CD14-positive monocyte (primary cell): ENCODE measurements around the gene OPN1SW. TPM values are rescaled to one million over a fixed set of nuclear protein-coding genes. Genes with fewer than 3 reads are reported as not detected.

Experiments
- DNase-seq, 3 donors: peaks; one replicate each; pipeline ENCODE4 v3.0.0-alpha.2; 2011 to 2022
- H2AFZ ChIP-seq: 2 replicates; pipeline ENCODE4 v1.6.0; 2012; ENCODE audit warnings: mild to moderate bottlenecking, low read depth, low read length, inconsistent platforms; ENCODE audit not compliant: insufficient read depth, poor library complexity, severe bottlenecking
- H3K27ac ChIP-seq, 2 donors: 1 replicate in 1 of 2; 2 replicates in 1 of 2; pipeline ENCODE4 v1.5.1; 2012 to 2013; ENCODE audit warnings: low read length in 2 of 2, control low read depth in 1 of 2, inconsistent platforms in 1 of 2, low read depth in 1 of 2, mild to moderate bottlenecking in 1 of 2
- H3K27me3 ChIP-seq, 2 donors: one replicate each; pipeline versions ENCODE4 v1.6.0 to v1.6.1; 2011 to 2013; ENCODE audit warnings: low read length in 2 of 2; ENCODE audit not compliant: control insufficient read depth in 2 of 2, insufficient read depth in 2 of 2
- H3K36me3 ChIP-seq, 2 donors: replicated peaks in 1 of 2; 1 replicate in 1 of 2; 2 replicates in 1 of 2; pipeline versions ENCODE4 v1.5.1 to v1.6.1; 2012 to 2013; ENCODE audit warnings: low read length in 2 of 2, control low read depth in 1 of 2, inconsistent platforms in 1 of 2, mild to moderate bottlenecking in 1 of 2; ENCODE audit not compliant: insufficient read depth in 2 of 2, control insufficient read depth in 1 of 2
- H3K4me1 ChIP-seq, 2 donors: 1 replicate in 1 of 2; 2 replicates in 1 of 2; pipeline versions ENCODE4 v1.5.1 to v1.6.1; 2012 to 2013; ENCODE audit warnings: low read length in 2 of 2, control low read depth in 1 of 2, inconsistent platforms in 1 of 2, mild to moderate bottlenecking in 1 of 2, moderate library complexity in 1 of 2; ENCODE audit not compliant: insufficient read depth in 2 of 2, control insufficient read depth in 1 of 2
- H3K4me2 ChIP-seq: replicated peaks from 2 replicates; pipeline ENCODE3; 2012; ENCODE audit warnings: low read length, moderate library complexity, mild to moderate bottlenecking; ENCODE audit not compliant: poor library complexity, severe bottlenecking; ENCODE audit errors: extremely low read depth
- H3K4me3 ChIP-seq, 3 experiments: fragments of 200-600 bp in 1 of 3; sonication (generic) in 1 of 3; replicated peaks in 1 of 3; 1 replicate in 2 of 3; 2 replicates in 1 of 3; pipeline ENCODE4 v1.5.1; 2011 to 2013; ENCODE audit warnings: low read length in 3 of 3, mild to moderate bottlenecking in 3 of 3, control low read depth in 2 of 3, low read depth in 2 of 3, inconsistent platforms in 1 of 3, moderate library complexity in 1 of 3
- H3K79me2 ChIP-seq: 2 replicates; pipeline ENCODE4 v1.6.0; 2012; ENCODE audit warnings: mild to moderate bottlenecking, control low read depth, inconsistent platforms, low read length, moderate library complexity; ENCODE audit not compliant: insufficient read depth
- H3K9ac ChIP-seq: 2 replicates; pipeline ENCODE4 v1.6.0; 2017; ENCODE audit warnings: low read length, mild to moderate bottlenecking; ENCODE audit not compliant: insufficient read depth, poor library complexity, severe bottlenecking
- H3K9me3 ChIP-seq, 2 donors: replicated peaks in 1 of 2; 1 replicate in 1 of 2; 2 replicates in 1 of 2; pipeline versions ENCODE4 v1.5.1 to v1.6.1; 2012 to 2013; ENCODE audit warnings: low read length in 2 of 2, control low read depth in 1 of 2; ENCODE audit not compliant: control insufficient read depth in 1 of 2, insufficient read depth in 1 of 2
- H4K20me1 ChIP-seq: 2 replicates; pipeline ENCODE4 v1.6.0; 2012; ENCODE audit warnings: mild to moderate bottlenecking, low read length, control low read depth, moderate library complexity; ENCODE audit not compliant: insufficient read depth
- H3K27ac Mint-ChIP-seq, 7 donors: one replicate each; pipeline ENCODE4 v1.8.0; 2020; ENCODE audit warnings: mild to moderate bottlenecking in 7 of 7, mixed read lengths in 7 of 7, moderate library complexity in 6 of 7, inconsistent platforms in 2 of 7
- H3K27me3 Mint-ChIP-seq, 3 donors: one replicate each; pipeline ENCODE4 v1.8.0; 2021 to 2022; ENCODE audit warnings: low read depth in 3 of 3, mild to moderate bottlenecking in 3 of 3, mixed read lengths in 3 of 3, moderate library complexity in 3 of 3, inconsistent platforms in 1 of 3
- H3K36me3 Mint-ChIP-seq, 2 donors: one replicate each; pipeline ENCODE4 v1.8.0; 2020; ENCODE audit warnings: mixed read lengths in 2 of 2, inconsistent platforms in 1 of 2, mild to moderate bottlenecking in 1 of 2
- H3K4me1 Mint-ChIP-seq: one replicate; pipeline ENCODE4 v1.8.0; 2020; ENCODE audit warnings: mild to moderate bottlenecking, mixed read lengths
- H3K4me3 Mint-ChIP-seq, 2 donors: one replicate each; pipeline ENCODE4 v1.8.0; 2020; ENCODE audit warnings: mild to moderate bottlenecking in 2 of 2, mixed read lengths in 2 of 2, moderate library complexity in 1 of 2
- H3K9me3 Mint-ChIP-seq, 7 donors: one replicate each; pipeline ENCODE4 v1.8.0; 2020 to 2022; ENCODE audit warnings: mixed read lengths in 7 of 7, mild to moderate bottlenecking in 6 of 7, moderate library complexity in 6 of 7, inconsistent platforms in 2 of 7
- WGBS: methylation state at CpG from one replicate; pipeline ENCODE4 v1.1.5; 2013; ENCODE audit warnings: missing lambda C conversion rate; ENCODE audit not compliant: insufficient coverage; 5-methylcytosine and 5-hydroxymethylcytosine counted together
- intact Hi-C, 2 donors: fragments of 100-400 bp; cut with micrococcal nuclease; formaldehyde crosslinking; loops; one replicate each; pipeline versions ENCODE4 v1.15.0 to v1.15.1; 2023
- polyA plus RNA-seq, 3 donors: library from polyadenylated mRNA; depleted of rRNA in 1 of 3; unstranded in 2 of 3; stranded (reverse) in 1 of 3; fragments of 300-500 nt in 2 of 3; fragments of >200 nt in 1 of 3; fragmentation: Illumina TruSeq in 2 of 3; gene quantifications; 1 replicate in 2 of 3; 2 replicates in 1 of 3; pipeline ENCODE4 v1.2.3, GENCODE V29; 2012 to 2021
- TF ChIP-seq, protein P1 (sequence below): fragments of 200-600 bp; IDR thresholded peaks from one replicate; pipeline ENCODE4 v1.8.0; 2022; ENCODE audit warnings: antibody characterized with exemption, mild to moderate bottlenecking

Gene OPN1SW
- polyA plus RNA-seq, 3 donors, result not detected

DNA sequence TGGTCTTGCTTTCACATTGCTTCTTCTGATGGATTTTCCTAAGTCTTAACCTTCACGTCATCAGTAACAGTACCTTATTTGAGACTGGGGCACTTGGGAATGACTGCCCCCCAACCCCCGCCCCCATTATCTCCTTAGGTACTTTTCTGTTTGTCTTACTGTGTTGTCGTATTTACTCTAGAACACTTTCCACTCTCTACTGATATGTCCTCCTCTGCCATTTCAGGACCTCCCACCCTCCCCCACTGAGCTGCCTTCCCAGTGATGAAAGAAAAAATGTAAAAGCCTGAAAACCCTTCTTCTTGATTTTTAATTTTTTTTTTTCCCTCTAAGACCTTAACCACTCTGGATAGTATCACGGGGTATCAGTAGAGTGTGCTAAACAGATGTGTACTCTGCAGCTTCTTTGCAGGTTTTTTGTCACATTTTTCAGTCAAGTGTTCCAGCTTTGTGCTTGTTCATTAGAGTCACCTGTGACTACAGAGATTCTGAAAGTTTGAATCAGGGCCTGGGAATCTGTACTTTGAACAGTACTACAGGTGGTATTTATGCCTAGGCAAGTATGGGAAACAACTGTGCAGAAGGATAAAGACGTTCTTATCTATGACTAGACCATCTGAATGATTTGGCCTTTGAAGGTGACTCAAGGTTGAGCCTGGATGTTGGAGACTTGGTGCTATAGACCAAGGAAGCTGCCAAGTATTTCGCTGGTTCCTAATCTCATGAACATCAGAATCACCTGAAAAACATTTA lies 28.1 kb downstream of the OPN1SW start:
- H3K27me3 Mint-ChIP-seq, result peaks cover 0 to 1% (median 0%) of the 10 kb centered on the region in 3 donors
- H3K4me3 ChIP-seq, result no peak overlapping the region
- intact Hi-C loops, result loop anchor here in 1 of 2 donors (10.0 kb wide), 1 partner anchor 117 kb away; the partner anchor contains the start of gene ATP6V1F
- H3K36me3 ChIP-seq, result peaks cover 41 to 57% of the 10 kb centered on the region in 2 donors
- H3K9ac ChIP-seq, result no peak overlapping the region
- H3K4me2 ChIP-seq, result no peak overlapping the region
- TF ChIP-seq, protein P1, sequence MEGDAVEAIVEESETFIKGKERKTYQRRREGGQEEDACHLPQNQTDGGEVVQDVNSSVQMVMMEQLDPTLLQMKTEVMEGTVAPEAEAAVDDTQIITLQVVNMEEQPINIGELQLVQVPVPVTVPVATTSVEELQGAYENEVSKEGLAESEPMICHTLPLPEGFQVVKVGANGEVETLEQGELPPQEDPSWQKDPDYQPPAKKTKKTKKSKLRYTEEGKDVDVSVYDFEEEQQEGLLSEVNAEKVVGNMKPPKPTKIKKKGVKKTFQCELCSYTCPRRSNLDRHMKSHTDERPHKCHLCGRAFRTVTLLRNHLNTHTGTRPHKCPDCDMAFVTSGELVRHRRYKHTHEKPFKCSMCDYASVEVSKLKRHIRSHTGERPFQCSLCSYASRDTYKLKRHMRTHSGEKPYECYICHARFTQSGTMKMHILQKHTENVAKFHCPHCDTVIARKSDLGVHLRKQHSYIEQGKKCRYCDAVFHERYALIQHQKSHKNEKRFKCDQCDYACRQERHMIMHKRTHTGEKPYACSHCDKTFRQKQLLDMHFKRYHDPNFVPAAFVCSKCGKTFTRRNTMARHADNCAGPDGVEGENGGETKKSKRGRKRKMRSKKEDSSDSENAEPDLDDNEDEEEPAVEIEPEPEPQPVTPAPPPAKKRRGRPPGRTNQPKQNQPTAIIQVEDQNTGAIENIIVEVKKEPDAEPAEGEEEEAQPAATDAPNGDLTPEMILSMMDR, result no peak
- no peak overlapping the region for H2AFZ ChIP-seq
- peaks cover 89% of the 10 kb centered on the region for H3K79me2 ChIP-seq
- H3K9me3 ChIP-seq, result no peaks in the 10 kb centered on the region
- H3K4me3 Mint-ChIP-seq, result no peak overlapping the region
- no peak for DNase-seq
- H3K27me3 ChIP-seq, result no peaks in the 10 kb centered on the region
- H3K9me3 Mint-ChIP-seq, result no peaks in the 10 kb centered on the region
- H3K36me3 Mint-ChIP-seq, result peaks cover 30 to 55% of the 10 kb centered on the region in 2 donors
- peaks cover 28% of the 10 kb centered on the region for H4K20me1 ChIP-seq
- no peaks in the 10 kb centered on the region for H3K4me1 ChIP-seq
- H3K27ac ChIP-seq, result no peak overlapping the region
- H3K27ac Mint-ChIP-seq, result peak overlapping the region in 3 of 7 donors; percentile 26 to 33 (median 31)
- H3K4me1 Mint-ChIP-seq, result peaks cover 7% of the 10 kb centered on the region
- 100% methylated on average over 2 of the region's 6 CpGs for WGBS

GRCh38 chr7:128745706-128746105 lies 29.9 kb downstream of the OPN1SW start:
- WGBS, result no CpG with 5 or more reads among the region's 1 CpG
- Histone ChIP-seq H3K4me3 (no peak overlapping the region), H2AFZ (no peak overlapping the region), H3K27me3 (no peaks in the 10 kb centered on the region), H3K36me3 (peaks cover 26 to 39% of the 10 kb centered on the region in 2 donors), H3K79me2 (peaks cover 98% of the 10 kb centered on the region), H3K4me1 (peaks cover 3 to 10% of the 10 kb centered on the region in 2 donors), H3K4me2 (no peak overlapping the region), H4K20me1 (peaks cover 28% of the 10 kb centered on the region), H3K9ac (no peak overlapping the region), H3K27ac (no peak overlapping the region), H3K9me3 (no peaks in the 10 kb centered on the region)
- Mint-ChIP-seq H3K27me3 (peaks cover 0 to 1% (median 0%) of the 10 kb centered on the region in 3 donors), H3K9me3 (no peaks in the 10 kb centered on the region), H3K4me1 (peaks cover 16% of the 10 kb centered on the region), H3K36me3 (peaks cover 25 to 48% of the 10 kb centered on the region in 2 donors), H3K4me3 (no peak overlapping the region), H3K27ac (no peak overlapping the region)
- DNase-seq, result no peak
- intact Hi-C loops, result loop anchor here in 1 of 2 donors (10.0 kb wide), 1 partner anchor 119 kb away; the partner anchor contains the start of gene ATP6V1F
- TF ChIP-seq, protein P1, result no peak
